Measurements from ENCODE around the gene MYDGF. TPM values are rescaled to one million over a fixed set of nuclear protein-coding genes. Genes with fewer than 3 reads are reported as not detected.

The MYDGF gene
- total and polyA plus RNA-seq, 9 of the 15 experiments (the other 6 are each of a cell fraction or from before 2014, with no cell fraction given): 4.2 to 141 (median 82.1) TPM

DNA sequence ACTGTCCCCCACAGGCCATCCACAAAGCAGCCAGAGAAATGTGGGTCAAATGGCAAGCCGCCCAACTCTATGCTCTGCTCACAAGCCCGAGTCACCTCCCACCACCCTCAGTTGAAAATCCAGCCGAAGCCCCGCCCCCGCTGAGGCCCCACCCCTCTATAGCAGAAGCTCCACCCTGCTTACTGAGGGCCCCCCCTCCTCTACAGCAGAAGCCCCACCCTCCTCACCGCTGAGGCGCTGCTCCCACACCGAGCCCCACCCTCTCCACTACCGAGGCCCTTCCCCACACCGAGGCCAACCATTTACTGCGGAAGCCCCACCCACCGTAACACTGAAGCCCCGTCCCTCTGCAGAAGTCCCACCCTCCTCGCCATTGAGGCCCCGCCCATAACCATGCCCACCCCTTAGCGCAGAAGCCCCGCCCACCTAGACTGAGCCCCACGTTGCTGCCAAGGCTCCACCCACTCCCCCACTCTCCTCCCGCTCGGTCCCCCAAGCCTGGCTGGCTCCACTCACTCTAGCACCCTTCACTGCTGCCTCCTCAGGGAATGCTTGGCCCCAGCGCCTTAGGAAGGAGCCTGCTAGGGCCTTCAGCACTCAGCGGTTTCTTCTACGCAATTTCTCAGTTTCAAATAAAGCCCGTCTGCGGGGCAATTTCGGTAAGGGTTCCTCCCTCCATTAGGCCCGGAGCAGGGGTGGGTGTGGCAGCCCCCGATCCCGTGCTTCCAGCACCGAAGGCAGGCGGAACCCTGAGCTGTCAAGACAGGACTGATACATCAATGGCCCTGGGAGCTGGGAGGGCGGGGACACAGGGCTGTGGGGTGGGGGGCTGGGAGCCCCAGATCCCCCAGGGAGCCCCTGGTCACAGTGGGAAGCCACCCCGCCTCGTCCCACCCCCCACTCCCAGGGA is 9.0 kb upstream of the MYDGF start:
- peak overlapping the region; percentile 76 for H3K4me2 ChIP-seq (ENCODE audit: insufficient read depth, low read length)
- CTCF ChIA-PET (ENCODE audit: low intra/inter-chr PET ratio): no interaction called here
- peaks cover 46% of the 10 kb centered on the region; the same call in 2 of the 3 replicates for H3K36me3 ChIP-seq (ENCODE audit: control insufficient read depth, insufficient read depth, low read length)
- H3K4me1 ChIP-seq (replicated peaks in 1 of 2; ENCODE audit: control insufficient read depth in 2 of 2, insufficient read depth in 2 of 2, low read length in 2 of 2): peaks cover 4 to 50% of the 10 kb centered on the region in 2 experiments; a peak in 4 of 5 replicates
- peak overlapping the region; percentile 16; the same call in 1 of the 2 replicates for H3K4me3 ChIP-seq
- no peaks in the 10 kb centered on the region; the same call in 1 of the 2 replicates for H4K20me1 ChIP-seq (replicated peaks; ENCODE audit: control insufficient read depth, insufficient read depth, low read length)
- in situ Hi-C loops (cut with MboI): no loop called here
- 11% methylated on average over 24 of the region's 34 CpGs for WGBS (ENCODE audit: insufficient coverage, low coverage, missing lambda C conversion rate)
- POLR2A ChIA-PET: interaction anchor here (0.6 to 0.7 kb wide), 5 partner anchors 10 to 208 kb away, joined by 3 to 4 read pairs (median 3); partner anchors contain the start of gene PLIN5
- FAIRE-seq (peak; percentile 100), ATAC-seq (peak; percentile 99), DNase-seq (ENCODE audit: extremely low read depth in 1 of 4, low spot score in 3 of 4) (peak; percentile 96 to 99 (median 96))
- intact Hi-C loops (cut with micrococcal nuclease): loop anchor here (1.0 kb wide), 1 partner anchor 44 kb away; the partner anchor contains the start of gene DPP9
- H2AFZ ChIP-seq (ENCODE audit: low read depth, low read length): peak overlapping the region; percentile 64; the same call in 1 of the 2 replicates
- no peaks in the 10 kb centered on the region for H3K27me3 ChIP-seq (ENCODE audit: control insufficient read depth in 2 of 2, insufficient read depth in 2 of 2, low read length in 2 of 2)
- peak overlapping the region; percentile 63 for H3K27ac ChIP-seq (ENCODE audit: extremely low read depth, low read depth, low read length)
- H3K9me3 ChIP-seq (replicated peaks; ENCODE audit: control insufficient read depth, insufficient read depth, low read depth, low read length): no peaks in the 10 kb centered on the region
- H3K9ac ChIP-seq (ENCODE audit: insufficient read depth in 1 of 2, low read depth in 2 of 2, low read length in 2 of 2): peak overlapping the region in 1 of 2 experiments; percentile 87; a peak in 3 of 4 replicates
- BruUV-seq (replicated peaks): no TSS peak
- H3K79me2 ChIP-seq (ENCODE audit: control insufficient read depth, insufficient read depth, low read length): no peaks in the 10 kb centered on the region
- no peaks in the 10 kb centered on the region for H3K9me1 ChIP-seq (ENCODE audit: control insufficient read depth, insufficient read depth, low read length)
- TF ChIP-seq POLR2AphosphoS5 (IDR thresholded peaks at IDR 0.05; ENCODE audit: control insufficient read depth, insufficient read depth, low read depth, low read length) (peak; percentile 28; the same call in 1 of the 2 replicates), BHLHE40 (IDR thresholded peaks at IDR 0.05; ENCODE audit: low read length) (peak; percentile 65), ZNF282 (CRISPR knock-in tag; IDR thresholded peaks at IDR 0.05) (no peak), JUND (IDR thresholded peaks at IDR 0.05; ENCODE audit: borderline replicate concordance, low read depth, low read length) (0 out of 2 replicates have a peak, but pooled peaks have one; percentile 2), JUND (tag; IDR thresholded peaks at IDR 0.05; ENCODE audit: borderline replicate concordance, low read depth, low read length) (no peak), MBD2 (IDR thresholded peaks at IDR 0.05; ENCODE audit: borderline replicate concordance, low read depth) (0 out of 2 replicates have a peak, but pooled peaks have one; percentile 22), CBFB (CRISPR knock-in tag; IDR thresholded peaks at IDR 0.05) (no peak), YY1 (IDR thresholded peaks at IDR 0.05; ENCODE audit: borderline replicate concordance in 1 of 3, control insufficient read depth in 1 of 3, extremely low read depth in 1 of 3, insufficient read depth in 3 of 3, insufficient read length in 1 of 3, insufficient replicate concordance in 2 of 3, low read depth in 1 of 3, low read length in 2 of 3) (peak in 2 of 3 experiments; percentile 9 to 13), MAZ (CRISPR knock-in tag; conservative IDR thresholded peaks at IDR 0.05 in 1 of 2, IDR thresholded peaks at IDR 0.05 in 1 of 2) (peak in 1 of 2 experiments; percentile 37; a peak in 1 of 4 replicates), HCFC1 (IDR thresholded peaks at IDR 0.05; ENCODE audit: low read depth, low read length) (no peak), ARID1B (IDR thresholded peaks at IDR 0.05) (no peak), NBN (IDR thresholded peaks at IDR 0.05; ENCODE audit: low read depth) (no peak), RBM22 (IDR thresholded peaks at IDR 0.05; ENCODE audit: low read depth, low read length, poor library complexity, severe bottlenecking) (peak; percentile 27), EGR1 (conservative IDR thresholded peaks at IDR 0.05) (peak; percentile 9; the same call in 1 of the 2 replicates), TBP (optimal IDR thresholded peaks at IDR 0.05; ENCODE audit: low read depth, low read length) (peak; percentile 6), HDAC1 (IDR thresholded peaks at IDR 0.05) (peak in 1 of 2 experiments; percentile 32; a peak in 1 of 4 replicates), ZBTB7A (IDR thresholded peaks at IDR 0.05; ENCODE audit: borderline replicate concordance, control insufficient read depth, low read depth, low read length) (peak; percentile 11; the same call in 1 of the 2 replicates), NRF1 (conservative IDR thresholded peaks at IDR 0.05 in 1 of 2, IDR thresholded peaks at IDR 0.05 in 1 of 2) (peak in 1 of 2 experiments; percentile 61; a peak in 2 of 4 replicates)
- TF ChIP-seq, protein P1, sequence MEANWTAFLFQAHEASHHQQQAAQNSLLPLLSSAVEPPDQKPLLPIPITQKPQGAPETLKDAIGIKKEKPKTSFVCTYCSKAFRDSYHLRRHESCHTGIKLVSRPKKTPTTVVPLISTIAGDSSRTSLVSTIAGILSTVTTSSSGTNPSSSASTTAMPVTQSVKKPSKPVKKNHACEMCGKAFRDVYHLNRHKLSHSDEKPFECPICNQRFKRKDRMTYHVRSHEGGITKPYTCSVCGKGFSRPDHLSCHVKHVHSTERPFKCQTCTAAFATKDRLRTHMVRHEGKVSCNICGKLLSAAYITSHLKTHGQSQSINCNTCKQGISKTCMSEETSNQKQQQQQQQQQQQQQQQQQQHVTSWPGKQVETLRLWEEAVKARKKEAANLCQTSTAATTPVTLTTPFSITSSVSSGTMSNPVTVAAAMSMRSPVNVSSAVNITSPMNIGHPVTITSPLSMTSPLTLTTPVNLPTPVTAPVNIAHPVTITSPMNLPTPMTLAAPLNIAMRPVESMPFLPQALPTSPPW (CRISPR knock-in tag; IDR thresholded peaks at IDR 0.05): peak; percentile 94

All from K562 (cell line).